ENCODE results near the gene NBL1. TPM values are rescaled to one million over a fixed set of nuclear protein-coding genes. Genes with fewer than 3 reads are reported as not detected.

Gene NBL1
- total and polyA plus RNA-seq, 9 of the 15 experiments (the other 6 are each of a cell fraction or from before 2014, with no cell fraction given) = 0.10 to 3.7 (median 1.8) TPM; not detected in 1

DNA sequence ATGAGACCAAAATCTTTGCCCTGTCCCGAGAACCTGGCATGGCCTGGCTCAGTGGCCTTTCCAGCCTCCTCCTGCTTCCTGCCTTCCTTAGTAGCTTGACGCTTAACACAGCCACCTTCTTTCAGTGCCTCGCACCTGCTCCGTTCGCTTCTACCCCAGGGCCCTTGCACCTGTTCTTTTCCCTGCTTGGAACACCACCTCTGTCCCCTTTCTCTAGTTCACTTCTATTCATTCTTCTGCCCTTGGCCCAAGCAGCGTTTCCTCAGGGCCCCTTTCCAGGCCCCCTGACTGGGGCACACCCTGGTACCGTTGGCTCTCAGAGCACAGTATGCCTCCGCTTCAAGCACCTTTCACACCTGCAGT is 11.6 kb downstream of the NBL1 start:
- in situ Hi-C loops (cut with MboI) = loop anchor here (10.0 to 25.0 kb wide), 5 partner anchors 411 to 1043 kb away; no protein-coding TSS in a partner anchor
- H2AFZ ChIP-seq (ENCODE audit: low read depth, low read length) = no peak overlapping the region
- no peak overlapping the region for H3K9ac ChIP-seq (ENCODE audit: insufficient read depth in 1 of 2, low read depth in 2 of 2, low read length in 2 of 2)
- no peak for TF ChIP-seq ZNF124 (CRISPR knock-in tag; IDR thresholded peaks at IDR 0.05)
- TF ChIP-seq MTF1 (CRISPR knock-in tag; IDR thresholded peaks at IDR 0.05; ENCODE audit: borderline replicate concordance) = no peak
- TF ChIP-seq, protein P1, sequence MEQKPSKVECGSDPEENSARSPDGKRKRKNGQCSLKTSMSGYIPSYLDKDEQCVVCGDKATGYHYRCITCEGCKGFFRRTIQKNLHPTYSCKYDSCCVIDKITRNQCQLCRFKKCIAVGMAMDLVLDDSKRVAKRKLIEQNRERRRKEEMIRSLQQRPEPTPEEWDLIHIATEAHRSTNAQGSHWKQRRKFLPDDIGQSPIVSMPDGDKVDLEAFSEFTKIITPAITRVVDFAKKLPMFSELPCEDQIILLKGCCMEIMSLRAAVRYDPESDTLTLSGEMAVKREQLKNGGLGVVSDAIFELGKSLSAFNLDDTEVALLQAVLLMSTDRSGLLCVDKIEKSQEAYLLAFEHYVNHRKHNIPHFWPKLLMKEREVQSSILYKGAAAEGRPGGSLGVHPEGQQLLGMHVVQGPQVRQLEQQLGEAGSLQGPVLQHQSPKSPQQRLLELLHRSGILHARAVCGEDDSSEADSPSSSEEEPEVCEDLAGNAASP (IDR thresholded peaks at IDR 0.05) = no peak
- TF ChIP-seq ZNF384 (IDR thresholded peaks at IDR 0.05; ENCODE audit: low read depth, low read length) = no peak
- TF ChIP-seq RBM25 (IDR thresholded peaks at IDR 0.05; ENCODE audit: low read depth, low read length, severe bottlenecking) = peak; percentile 31
- no peak for TF ChIP-seq CREBBP (IDR thresholded peaks at IDR 0.05; ENCODE audit: low read depth, low read length)
- no peaks in the 10 kb centered on the region for H3K36me3 ChIP-seq (ENCODE audit: control insufficient read depth, insufficient read depth, low read length)
- ChIA-PET CTCF (ENCODE audit: low intra/inter-chr PET ratio) (no interaction called here), POLR2A (interaction anchor here (0.8 kb wide), 1 partner anchor 362 kb away, joined by 3 read pairs; no protein-coding TSS in a partner anchor)
- peaks cover 14 to 24% of the 10 kb centered on the region in 2 experiments; a peak in 4 of 5 replicates for H3K4me1 ChIP-seq (replicated peaks in 1 of 2; ENCODE audit: control insufficient read depth in 2 of 2, insufficient read depth in 2 of 2, low read length in 2 of 2)
- DNase-seq (ENCODE audit: extremely low read depth in 1 of 4, low spot score in 3 of 4) = no peak
- no TSS peak for BruUV-seq (replicated peaks)
- no peaks in the 10 kb centered on the region for H4K20me1 ChIP-seq (replicated peaks; ENCODE audit: control insufficient read depth, insufficient read depth, low read length)
- WGBS (ENCODE audit: insufficient coverage, low coverage, missing lambda C conversion rate) = 9% methylated on average over 8 of the region's 8 CpGs
- no peak overlapping the region for H3K4me2 ChIP-seq (ENCODE audit: insufficient read depth, low read length)
- no peak overlapping the region for H3K4me3 ChIP-seq
- no peak for FAIRE-seq
- H3K27ac ChIP-seq (ENCODE audit: extremely low read depth, low read depth, low read length) = no peak overlapping the region
- intact Hi-C loops (cut with micrococcal nuclease) = loop anchor here (10.0 kb wide), 2 partner anchors 471 to 751 kb away; partner anchors contain the start of gene ALDH4A1
- no peaks in the 10 kb centered on the region for H3K9me1 ChIP-seq (ENCODE audit: control insufficient read depth, insufficient read depth, low read length)
- H3K27me3 ChIP-seq (ENCODE audit: control insufficient read depth in 2 of 2, insufficient read depth in 2 of 2, low read length in 2 of 2) = peaks cover 0 to 28% of the 10 kb centered on the region in 2 experiments; a peak in 3 of 5 replicates
- no peak for ATAC-seq
- no peaks in the 10 kb centered on the region for H3K9me3 ChIP-seq (replicated peaks; ENCODE audit: control insufficient read depth, insufficient read depth, low read depth, low read length)
- no peaks in the 10 kb centered on the region for H3K79me2 ChIP-seq (ENCODE audit: control insufficient read depth, insufficient read depth, low read length)
